ENCODE data around the gene C10orf90. TPM values are rescaled to one million over a fixed set of nuclear protein-coding genes. Genes with fewer than 3 reads are reported as not detected.

Gene C10orf90
- total and polyA plus RNA-seq, 2 donors (not counting 3 experiments of a cell fraction or from before 2014, with no cell fraction given): not detected

DNA sequence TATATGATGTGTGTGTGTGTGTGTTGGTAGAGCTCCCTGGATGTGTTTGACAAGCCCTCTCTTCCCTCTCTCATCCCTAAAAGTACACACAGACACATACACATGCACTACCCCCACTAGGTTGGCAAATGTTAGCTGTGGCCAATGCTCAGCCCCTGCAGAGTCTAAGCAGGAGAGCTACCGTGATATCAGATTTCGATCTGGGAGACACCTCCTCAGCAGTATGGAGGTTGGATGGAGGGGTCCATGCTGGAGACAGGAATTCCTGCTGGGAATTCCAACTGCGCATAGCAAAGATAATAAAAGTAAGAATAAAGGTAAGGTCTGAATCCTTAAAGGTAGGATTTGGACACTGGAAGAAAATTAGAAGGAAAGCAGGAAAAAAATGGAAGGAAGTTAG lies 85.7 kb downstream of the C10orf90 start:
- H3K36me3 ChIP-seq (ENCODE audit: control insufficient read depth in 2 of 2, extremely low read depth in 1 of 2, insufficient read depth in 2 of 2, low read length in 2 of 2): no peaks in the 10 kb centered on the region
- TF ChIP-seq, protein P1, sequence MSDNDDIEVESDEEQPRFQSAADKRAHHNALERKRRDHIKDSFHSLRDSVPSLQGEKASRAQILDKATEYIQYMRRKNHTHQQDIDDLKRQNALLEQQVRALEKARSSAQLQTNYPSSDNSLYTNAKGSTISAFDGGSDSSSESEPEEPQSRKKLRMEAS (IDR thresholded peaks at IDR 0.05; ENCODE audit: insufficient read depth, insufficient read length): no peak
- TF ChIP-seq, protein P2, sequence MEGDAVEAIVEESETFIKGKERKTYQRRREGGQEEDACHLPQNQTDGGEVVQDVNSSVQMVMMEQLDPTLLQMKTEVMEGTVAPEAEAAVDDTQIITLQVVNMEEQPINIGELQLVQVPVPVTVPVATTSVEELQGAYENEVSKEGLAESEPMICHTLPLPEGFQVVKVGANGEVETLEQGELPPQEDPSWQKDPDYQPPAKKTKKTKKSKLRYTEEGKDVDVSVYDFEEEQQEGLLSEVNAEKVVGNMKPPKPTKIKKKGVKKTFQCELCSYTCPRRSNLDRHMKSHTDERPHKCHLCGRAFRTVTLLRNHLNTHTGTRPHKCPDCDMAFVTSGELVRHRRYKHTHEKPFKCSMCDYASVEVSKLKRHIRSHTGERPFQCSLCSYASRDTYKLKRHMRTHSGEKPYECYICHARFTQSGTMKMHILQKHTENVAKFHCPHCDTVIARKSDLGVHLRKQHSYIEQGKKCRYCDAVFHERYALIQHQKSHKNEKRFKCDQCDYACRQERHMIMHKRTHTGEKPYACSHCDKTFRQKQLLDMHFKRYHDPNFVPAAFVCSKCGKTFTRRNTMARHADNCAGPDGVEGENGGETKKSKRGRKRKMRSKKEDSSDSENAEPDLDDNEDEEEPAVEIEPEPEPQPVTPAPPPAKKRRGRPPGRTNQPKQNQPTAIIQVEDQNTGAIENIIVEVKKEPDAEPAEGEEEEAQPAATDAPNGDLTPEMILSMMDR (IDR thresholded peaks at IDR 0.05; ENCODE audit: extremely low read depth in 1 of 2, insufficient read depth in 1 of 2, low read depth in 1 of 2, low read length in 2 of 2): no peak
- no peak for TF ChIP-seq GATA2 (IDR thresholded peaks at IDR 0.05; ENCODE audit: insufficient read depth, insufficient read length, low read depth, low read length)
- TF ChIP-seq POLR2A (IDR thresholded peaks at IDR 0.05; ENCODE audit: low read depth, low read length): no peak
- no peak for TF ChIP-seq MYC (IDR thresholded peaks at IDR 0.05; ENCODE audit: low read depth, low read length)
- TF ChIP-seq FOS (IDR thresholded peaks at IDR 0.05; ENCODE audit: borderline replicate concordance, insufficient read depth, low read length): no peak
- no peak for TF ChIP-seq JUN (IDR thresholded peaks at IDR 0.05; ENCODE audit: borderline replicate concordance, insufficient read depth, insufficient read length, low read depth)
- BruUV-seq (replicated peaks): no TSS peak
- no peaks in the 10 kb centered on the region for H3K9me3 ChIP-seq (replicated peaks; ENCODE audit: control insufficient read depth, insufficient read depth, low read length)
- FAIRE-seq (no peak), DNase-seq (ENCODE audit: low read depth, low spot score) (no peak)
- dilution Hi-C loops (cut with MboI; ENCODE audit: extremely low pct_ligation_motif_present, low sequenced_read_pairs): no loop called here
- no peak overlapping the region for H3K4me3 ChIP-seq (replicated peaks in 1 of 3; ENCODE audit: insufficient read depth in 1 of 3, low read depth in 1 of 3, low read length in 3 of 3)
- H3K9me1 ChIP-seq (replicated peaks; ENCODE audit: control insufficient read depth, extremely low read depth, insufficient read depth, low read length): no peaks in the 10 kb centered on the region
- no peaks in the 10 kb centered on the region for H4K20me1 ChIP-seq (replicated peaks; ENCODE audit: control insufficient read depth, extremely low read depth, insufficient read depth, low read length)
- no peak overlapping the region for H3K9ac ChIP-seq (replicated peaks; ENCODE audit: extremely low read depth, insufficient read depth, low read length)
- H3K27ac ChIP-seq (ENCODE audit: insufficient read depth, low read depth, low read length): no peak overlapping the region
- no peaks in the 10 kb centered on the region for H3K27me3 ChIP-seq (ENCODE audit: control insufficient read depth in 2 of 2, insufficient read depth in 2 of 2, low read length in 2 of 2)
- no peaks in the 10 kb centered on the region for H3K79me2 ChIP-seq (ENCODE audit: control insufficient read depth, insufficient read depth, low read length)
- ChIA-PET POLR2A (no interaction called here), CTCF (no interaction called here)
- H2AFZ ChIP-seq (ENCODE audit: low read depth, low read length): no peak overlapping the region
- no peaks in the 10 kb centered on the region for H3K4me1 ChIP-seq (ENCODE audit: control insufficient read depth, extremely low read depth, insufficient read depth, low read length)
- H3K4me2 ChIP-seq (ENCODE audit: insufficient read depth, low read length): no peak overlapping the region
- intact Hi-C loops (cut with micrococcal nuclease): no loop called here
